ENCODE measurements around the gene PPP2R5C. TPM values are rescaled to one million over a fixed set of nuclear protein-coding genes. Genes with fewer than 3 reads are reported as not detected.

The PPP2R5C gene
- total RNA-seq, 1 experiment from 2014 or later, result 120 TPM

DNA sequence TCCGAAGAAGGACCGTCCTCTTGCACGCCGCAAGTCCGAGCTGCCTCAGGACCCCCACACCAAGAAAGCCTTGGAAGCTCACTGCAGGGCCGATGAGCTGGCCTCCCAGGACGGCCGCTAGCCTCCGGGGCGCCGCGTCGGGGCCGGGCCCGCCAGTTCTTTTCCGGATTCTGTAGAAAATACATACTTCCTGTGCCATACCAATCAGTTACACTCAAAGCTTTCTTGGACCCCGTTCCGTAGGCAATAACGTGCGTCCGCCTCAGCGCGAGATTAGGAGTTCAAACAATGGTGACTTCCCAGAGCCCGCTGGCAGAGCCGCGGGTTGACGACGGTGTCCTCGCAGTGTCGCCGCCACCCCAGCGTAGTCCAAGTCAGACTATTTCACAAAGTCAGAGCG lies 163.6 kb downstream of the PPP2R5C start:
- TF ChIP-seq, protein P1, sequence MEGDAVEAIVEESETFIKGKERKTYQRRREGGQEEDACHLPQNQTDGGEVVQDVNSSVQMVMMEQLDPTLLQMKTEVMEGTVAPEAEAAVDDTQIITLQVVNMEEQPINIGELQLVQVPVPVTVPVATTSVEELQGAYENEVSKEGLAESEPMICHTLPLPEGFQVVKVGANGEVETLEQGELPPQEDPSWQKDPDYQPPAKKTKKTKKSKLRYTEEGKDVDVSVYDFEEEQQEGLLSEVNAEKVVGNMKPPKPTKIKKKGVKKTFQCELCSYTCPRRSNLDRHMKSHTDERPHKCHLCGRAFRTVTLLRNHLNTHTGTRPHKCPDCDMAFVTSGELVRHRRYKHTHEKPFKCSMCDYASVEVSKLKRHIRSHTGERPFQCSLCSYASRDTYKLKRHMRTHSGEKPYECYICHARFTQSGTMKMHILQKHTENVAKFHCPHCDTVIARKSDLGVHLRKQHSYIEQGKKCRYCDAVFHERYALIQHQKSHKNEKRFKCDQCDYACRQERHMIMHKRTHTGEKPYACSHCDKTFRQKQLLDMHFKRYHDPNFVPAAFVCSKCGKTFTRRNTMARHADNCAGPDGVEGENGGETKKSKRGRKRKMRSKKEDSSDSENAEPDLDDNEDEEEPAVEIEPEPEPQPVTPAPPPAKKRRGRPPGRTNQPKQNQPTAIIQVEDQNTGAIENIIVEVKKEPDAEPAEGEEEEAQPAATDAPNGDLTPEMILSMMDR (IDR thresholded peaks at IDR 0.05; ENCODE audit: unreplicated experiment), result no peak
- intact Hi-C loops (cut with micrococcal nuclease; ENCODE audit: unreplicated experiment), result loop anchor here (10.0 kb wide), 1 partner anchor 150 kb away; no protein-coding TSS in a partner anchor
- no peak for DNase-seq
- peaks cover 11% of the 10 kb centered on the region for H3K36me3 Mint-ChIP-seq (ENCODE audit: insufficient read depth, unreplicated experiment)
- no peaks in the 10 kb centered on the region for H3K4me1 Mint-ChIP-seq (ENCODE audit: low read depth, unreplicated experiment)
- H3K4me3 Mint-ChIP-seq (ENCODE audit: low read depth, unreplicated experiment), result no peak overlapping the region
- no peaks in the 10 kb centered on the region for H3K27me3 Mint-ChIP-seq (ENCODE audit: unreplicated experiment)
- BruUV-seq (replicated peaks), result no TSS peak
- H3K27ac Mint-ChIP-seq (ENCODE audit: unreplicated experiment), result no peak overlapping the region
- no peaks in the 10 kb centered on the region for H3K9me3 Mint-ChIP-seq (ENCODE audit: low read depth, unreplicated experiment)
- CTCF ChIA-PET, result no interaction called here

DNA sequence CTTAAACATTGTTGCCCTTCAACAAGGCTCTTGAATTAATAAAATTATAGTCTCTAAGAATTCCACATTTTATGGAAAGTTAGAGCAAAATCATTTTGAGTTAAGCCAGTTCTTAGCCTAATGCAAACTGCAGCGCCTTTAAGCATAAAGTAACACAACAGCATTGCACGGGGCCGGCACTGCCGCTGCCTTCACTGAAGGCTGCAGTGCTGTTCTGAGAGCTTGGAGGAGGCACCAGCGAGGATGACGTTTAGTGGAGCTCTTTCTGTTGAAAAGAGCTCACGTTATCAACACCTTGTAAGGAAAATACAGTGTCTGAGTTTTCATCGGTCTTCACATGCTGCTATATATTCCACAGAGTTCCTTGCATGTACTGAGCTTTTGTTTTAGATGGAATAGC lies 164.6 kb downstream of the PPP2R5C start:
- TF ChIP-seq, protein P1 (IDR thresholded peaks at IDR 0.05; ENCODE audit: unreplicated experiment), result no peak
- Mint-ChIP-seq H3K9me3 (ENCODE audit: low read depth, unreplicated experiment) (no peaks in the 10 kb centered on the region), H3K4me1 (ENCODE audit: low read depth, unreplicated experiment) (no peaks in the 10 kb centered on the region), H3K36me3 (ENCODE audit: insufficient read depth, unreplicated experiment) (peaks cover 11% of the 10 kb centered on the region), H3K27me3 (ENCODE audit: unreplicated experiment) (no peaks in the 10 kb centered on the region), H3K27ac (ENCODE audit: unreplicated experiment) (no peak overlapping the region), H3K4me3 (ENCODE audit: low read depth, unreplicated experiment) (no peak overlapping the region)
- no peak for DNase-seq
- CTCF ChIA-PET, result no interaction called here
- no TSS peak for BruUV-seq (replicated peaks)
- intact Hi-C loops (cut with micrococcal nuclease; ENCODE audit: unreplicated experiment), result loop anchor here (10.0 kb wide), 1 partner anchor 151 kb away; no protein-coding TSS in a partner anchor

DNA sequence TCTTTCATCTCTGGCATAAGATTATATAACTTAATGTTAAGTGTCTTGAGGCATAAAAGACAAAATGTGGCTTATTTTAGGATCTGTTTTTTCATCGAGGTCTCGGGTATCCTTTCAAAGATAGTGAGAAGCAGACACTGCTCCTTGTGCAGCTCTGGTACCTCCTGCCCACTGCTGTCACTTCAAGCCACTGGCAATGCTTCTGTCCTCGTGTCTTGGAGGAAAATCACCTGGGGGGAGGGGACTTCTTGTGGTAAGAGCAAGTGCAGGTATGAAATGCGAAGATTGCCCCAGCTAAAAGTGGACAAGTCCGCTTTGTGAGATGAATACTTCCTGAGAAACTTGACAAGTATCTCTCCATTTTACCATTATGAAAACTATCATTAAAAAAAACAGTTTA lies 165.1 kb downstream of the PPP2R5C start:
- CTCF ChIA-PET, result no interaction called here
- H3K4me3 Mint-ChIP-seq (ENCODE audit: low read depth, unreplicated experiment), result no peak overlapping the region
- no TSS peak for BruUV-seq (replicated peaks)
- no peak for DNase-seq
- intact Hi-C loops (cut with micrococcal nuclease; ENCODE audit: unreplicated experiment), result loop anchor here (10.0 kb wide), 1 partner anchor 152 kb away; no protein-coding TSS in a partner anchor
- no peak overlapping the region for H3K27ac Mint-ChIP-seq (ENCODE audit: unreplicated experiment)
- H3K4me1 Mint-ChIP-seq (ENCODE audit: low read depth, unreplicated experiment), result no peaks in the 10 kb centered on the region
- TF ChIP-seq, protein P1 (IDR thresholded peaks at IDR 0.05; ENCODE audit: unreplicated experiment), result no peak
- peaks cover 7% of the 10 kb centered on the region for H3K36me3 Mint-ChIP-seq (ENCODE audit: insufficient read depth, unreplicated experiment)
- no peaks in the 10 kb centered on the region for H3K9me3 Mint-ChIP-seq (ENCODE audit: low read depth, unreplicated experiment)
- no peaks in the 10 kb centered on the region for H3K27me3 Mint-ChIP-seq (ENCODE audit: unreplicated experiment)

DNA sequence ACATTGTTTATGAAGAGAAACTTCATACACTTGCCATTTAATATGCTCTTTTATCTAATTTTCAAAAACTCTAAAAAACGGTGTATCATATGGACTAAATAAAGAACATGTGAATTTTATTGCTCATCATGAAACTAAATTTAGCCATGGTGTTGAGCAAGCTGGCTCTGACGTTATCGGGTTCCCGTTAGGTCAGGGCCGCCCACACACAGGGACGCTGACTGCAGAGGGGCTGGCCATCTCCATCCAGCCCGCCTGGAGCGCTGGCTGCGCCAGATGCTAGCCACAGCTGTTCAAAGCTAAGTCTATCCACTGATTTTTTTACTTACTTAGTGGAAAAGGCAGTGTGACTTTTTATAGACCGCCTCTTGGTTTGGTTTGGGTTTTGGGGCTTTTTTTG lies 166.3 kb downstream of the PPP2R5C start:
- Mint-ChIP-seq H3K27ac (ENCODE audit: unreplicated experiment) (no peak overlapping the region), H3K9me3 (ENCODE audit: low read depth, unreplicated experiment) (no peaks in the 10 kb centered on the region), H3K27me3 (ENCODE audit: unreplicated experiment) (no peaks in the 10 kb centered on the region), H3K4me3 (ENCODE audit: low read depth, unreplicated experiment) (no peak overlapping the region), H3K36me3 (ENCODE audit: insufficient read depth, unreplicated experiment) (peaks cover 5% of the 10 kb centered on the region), H3K4me1 (ENCODE audit: low read depth, unreplicated experiment) (no peaks in the 10 kb centered on the region)
- no TSS peak for BruUV-seq (replicated peaks)
- intact Hi-C loops (cut with micrococcal nuclease; ENCODE audit: unreplicated experiment), result loop anchor here (10.0 kb wide), 1 partner anchor 153 kb away; no protein-coding TSS in a partner anchor
- TF ChIP-seq, protein P1 (IDR thresholded peaks at IDR 0.05; ENCODE audit: unreplicated experiment), result no peak
- DNase-seq, result no peak
- CTCF ChIA-PET, result no interaction called here
